HepG2 (cell line): ENCODE results near the gene IWS1. TPM values are rescaled to one million over a fixed set of nuclear protein-coding genes. Genes with fewer than 3 reads are reported as not detected.

Source experiments
- KDM3A ChIP-seq: IDR thresholded peaks from 2 replicates; pipeline ENCODE4 v1.6.1; 2018; ENCODE audit warnings: low read depth, missing compliant biosample characterization
- KIAA2018 ChIP-seq: sonication (generic); formaldehyde crosslinking; IDR thresholded peaks from 2 replicates; pipeline ENCODE4 v1.5.0; 2020; ENCODE audit warnings: mild to moderate bottlenecking, missing genetic modification reagents, borderline replicate concordance
- KLF12 ChIP-seq: sonication (generic); formaldehyde crosslinking; IDR thresholded peaks from 2 replicates; pipeline ENCODE4 v1.4.0; 2020; ENCODE audit warnings: missing genetic modification reagents, borderline replicate concordance
- NAIF1 ChIP-seq: sonication (generic); formaldehyde crosslinking; IDR thresholded peaks from 2 replicates; pipeline ENCODE4 v1.5.0; 2020; ENCODE audit warnings: mild to moderate bottlenecking, missing genetic modification reagents, borderline replicate concordance
- TIGD3 ChIP-seq: sonication (generic); formaldehyde crosslinking; IDR thresholded peaks from 2 replicates; pipeline ENCODE4 v1.5.1; 2020; ENCODE audit warnings: mild to moderate bottlenecking, missing genetic modification reagents, borderline replicate concordance
- ZBTB44 ChIP-seq: sonication (generic); formaldehyde crosslinking; IDR thresholded peaks from 2 replicates; pipeline ENCODE4 v1.4.0; 2020; ENCODE audit warnings: missing genetic modification reagents
- ZNF251 ChIP-seq: sonication (generic); formaldehyde crosslinking; IDR thresholded peaks from 2 replicates; pipeline ENCODE4 v1.9.0; 2021; ENCODE audit warnings: mild to moderate bottlenecking, missing genetic modification reagents
- ZNF468 ChIP-seq: sonication (generic); formaldehyde crosslinking; IDR thresholded peaks from 2 replicates; pipeline ENCODE4 v1.8.0; 2022; ENCODE audit warnings: mild to moderate bottlenecking, moderate library complexity, missing genetic modification reagents
- ZNF687 ChIP-seq: sonication (generic); formaldehyde crosslinking; IDR thresholded peaks from 2 replicates; pipeline ENCODE4 v1.5.1; 2020; ENCODE audit warnings: mild to moderate bottlenecking, missing genetic modification reagents, moderate library complexity
- polyA plus RNA-seq, 8 experiments: library from polyadenylated mRNA; depleted of rRNA in 3 of 8; stranded (reverse) in 7 of 8; unstranded in 1 of 8; fragments of >200 nt; fragmentation: Illumina TruSeq in 4 of 8; extraction: Trizol in 4 of 8; gene quantifications; 2 replicates each; pipeline versions ENCODE4 v1.2.1 to v1.2.3, GENCODE V29; 2011 to 2016; ENCODE audit warnings: low read depth in 4 of 8, missing spikeins in 1 of 8, mixed read lengths in 1 of 8; ENCODE audit not compliant: insufficient read depth in 1 of 8
- total RNA-seq, 5 experiments: library from RNA; depleted of rRNA; stranded (reverse); fragments of >200 nt; fragmentation: Illumina TruSeq; extraction: Trizol; gene quantifications; 2 replicates each; pipeline ENCODE4 v1.2.3, GENCODE V29; 2016; ENCODE audit warnings: low read depth in 1 of 5

The IWS1 gene
- total and polyA plus RNA-seq, 2 of the 13 experiments (the other 11 are each of a cell fraction or from before 2014, with no cell fraction given), result 28.9 to 62.3 TPM

- TF ChIP-seq KIAA2018, result peak; percentile 54; the same call in 1 of the 2 replicates
- no peak for TF ChIP-seq ZNF468 (CRISPR knock-in tag)
- TF ChIP-seq ZNF251 (CRISPR knock-in tag), result no peak
- TF ChIP-seq KDM3A (CRISPR knock-in tag), result peak; percentile 74; the same call in 1 of the 2 replicates
- TF ChIP-seq ZBTB44 (CRISPR knock-in tag), result peak; percentile 83; the same call in 1 of the 2 replicates
- peak; percentile 71 for TF ChIP-seq ZNF687
- TF ChIP-seq KLF12 (CRISPR knock-in tag), result peak; percentile 76; the same call in 1 of the 2 replicates
- peak; percentile 94; the same call in 1 of the 2 replicates for TF ChIP-seq TIGD3 (CRISPR knock-in tag)
- peak; percentile 73; the same call in 1 of the 2 replicates for TF ChIP-seq NAIF1
Measured at GRCh38 chr2:127454595-127455565, 71.4 kb downstream of the IWS1 start (continued).
